ENCODE results near the gene CABP7. TPM values are rescaled to one million over a fixed set of nuclear protein-coding genes. Genes with fewer than 3 reads are reported as not detected.

CABP7 gene
- total and polyA plus RNA-seq, 2 donors (not counting 3 experiments of a cell fraction or from before 2014, with no cell fraction given), result not detected

GRCh38 chr22:29712119-29712518 lies 7.7 kb upstream of the CABP7 start:
- Histone ChIP-seq H3K36me3 (ENCODE audit: control insufficient read depth in 2 of 2, extremely low read depth in 1 of 2, insufficient read depth in 2 of 2, low read length in 2 of 2) (no peaks in the 10 kb centered on the region), H3K9me3 (replicated peaks; ENCODE audit: control insufficient read depth, insufficient read depth, low read length) (no peaks in the 10 kb centered on the region), H3K27me3 (ENCODE audit: control insufficient read depth in 2 of 2, insufficient read depth in 2 of 2, low read length in 2 of 2) (peaks cover 0 to 1% of the 10 kb centered on the region in 2 experiments), H4K20me1 (replicated peaks; ENCODE audit: control insufficient read depth, extremely low read depth, insufficient read depth, low read length) (no peaks in the 10 kb centered on the region), H3K27ac (ENCODE audit: insufficient read depth, low read depth, low read length) (no peak overlapping the region), H3K9ac (replicated peaks; ENCODE audit: extremely low read depth, insufficient read depth, low read length) (no peak overlapping the region), H3K4me3 (replicated peaks in 1 of 3; ENCODE audit: insufficient read depth in 1 of 3, low read depth in 1 of 3, low read length in 3 of 3) (no peak overlapping the region), H3K4me1 (ENCODE audit: control insufficient read depth, extremely low read depth, insufficient read depth, low read length) (no peaks in the 10 kb centered on the region), H3K79me2 (ENCODE audit: control insufficient read depth, insufficient read depth, low read length) (no peaks in the 10 kb centered on the region), H2AFZ (ENCODE audit: low read depth, low read length) (no peak overlapping the region), H3K4me2 (ENCODE audit: insufficient read depth, low read length) (no peak overlapping the region), H3K9me1 (replicated peaks; ENCODE audit: control insufficient read depth, extremely low read depth, insufficient read depth, low read length) (no peaks in the 10 kb centered on the region)
- no peak for DNase-seq (ENCODE audit: low read depth, low spot score)
- ChIA-PET POLR2A (no interaction called here), CTCF (interaction anchor here (1.0 kb wide), 1 partner anchor 376 kb away, joined by 3 read pairs; no protein-coding TSS in a partner anchor)
- intact Hi-C loops (cut with micrococcal nuclease) (loop anchor here (10.0 kb wide), 1 partner anchor 237 kb away; no protein-coding TSS in a partner anchor), dilution Hi-C loops (cut with MboI; ENCODE audit: extremely low pct_ligation_motif_present, low sequenced_read_pairs) (no loop called here)
- FAIRE-seq, result no peak
- TF ChIP-seq GATA2 (IDR thresholded peaks at IDR 0.05; ENCODE audit: insufficient read depth, insufficient read length, low read depth, low read length), result no peak
- no peak for TF ChIP-seq CTCF (IDR thresholded peaks at IDR 0.05; ENCODE audit: extremely low read depth in 1 of 2, insufficient read depth in 1 of 2, low read depth in 1 of 2, low read length in 2 of 2)
- TF ChIP-seq POLR2AphosphoS5 (IDR thresholded peaks at IDR 0.05; ENCODE audit: insufficient read depth, low read depth, low read length), result no peak
- no TSS peak for BruUV-seq (replicated peaks)

GRCh38 chr22:29713156-29713727 lies 6.6 kb upstream of the CABP7 start:
- no peak for FAIRE-seq
- no peak overlapping the region for H2AFZ ChIP-seq (ENCODE audit: low read depth, low read length)
- intact Hi-C loops (cut with micrococcal nuclease) (loop anchor here (10.0 kb wide), 1 partner anchor 238 kb away; no protein-coding TSS in a partner anchor), dilution Hi-C loops (cut with MboI; ENCODE audit: extremely low pct_ligation_motif_present, low sequenced_read_pairs) (no loop called here)
- H3K4me2 ChIP-seq (ENCODE audit: insufficient read depth, low read length), result no peak overlapping the region
- no peaks in the 10 kb centered on the region for H3K9me1 ChIP-seq (replicated peaks; ENCODE audit: control insufficient read depth, extremely low read depth, insufficient read depth, low read length)
- H3K36me3 ChIP-seq (ENCODE audit: control insufficient read depth in 2 of 2, extremely low read depth in 1 of 2, insufficient read depth in 2 of 2, low read length in 2 of 2), result no peaks in the 10 kb centered on the region
- H3K9me3 ChIP-seq (replicated peaks; ENCODE audit: control insufficient read depth, insufficient read depth, low read length), result no peaks in the 10 kb centered on the region
- no peak overlapping the region for H3K4me3 ChIP-seq (replicated peaks in 1 of 3; ENCODE audit: insufficient read depth in 1 of 3, low read depth in 1 of 3, low read length in 3 of 3)
- no peak overlapping the region for H3K27ac ChIP-seq (ENCODE audit: insufficient read depth, low read depth, low read length)
- no peak overlapping the region for H3K9ac ChIP-seq (replicated peaks; ENCODE audit: extremely low read depth, insufficient read depth, low read length)
- H3K79me2 ChIP-seq (ENCODE audit: control insufficient read depth, insufficient read depth, low read length), result no peaks in the 10 kb centered on the region
- no peaks in the 10 kb centered on the region for H4K20me1 ChIP-seq (replicated peaks; ENCODE audit: control insufficient read depth, extremely low read depth, insufficient read depth, low read length)
- H3K27me3 ChIP-seq (ENCODE audit: control insufficient read depth in 2 of 2, insufficient read depth in 2 of 2, low read length in 2 of 2), result peaks cover 1 to 3% of the 10 kb centered on the region in 2 experiments
- CTCF ChIA-PET, result no interaction called here
- H3K4me1 ChIP-seq (ENCODE audit: control insufficient read depth, extremely low read depth, insufficient read depth, low read length), result no peaks in the 10 kb centered on the region
- TF ChIP-seq FOS (IDR thresholded peaks at IDR 0.05; ENCODE audit: borderline replicate concordance, insufficient read depth, low read length) (no peak), CTCF (IDR thresholded peaks at IDR 0.05; ENCODE audit: extremely low read depth in 1 of 2, insufficient read depth in 1 of 2, low read depth in 1 of 2, low read length in 2 of 2) (no peak)
- DNase-seq (ENCODE audit: low read depth, low spot score), result no peak
- POLR2A ChIA-PET, result no interaction called here
- no TSS peak for BruUV-seq (replicated peaks)

Data from endothelial cell of umbilical vein (primary cell).